ENCODE results near the gene FAM9B. TPM values are rescaled to one million over a fixed set of nuclear protein-coding genes. Genes with fewer than 3 reads are reported as not detected.
A peak's percentile ranks its signal among the peaks of the same experiment; 100 is the strongest.

FAM9B gene
- total and polyA plus RNA-seq, 4 donors: not detected

- no peaks in the 10 kb centered on the region for H3K4me1 ChIP-seq (ENCODE audit: control insufficient read depth in 5 of 5, insufficient read depth in 5 of 5, low read length in 5 of 5)
- H3K27ac ChIP-seq (ENCODE audit: low read depth in 1 of 2, low read length in 1 of 2): no peak overlapping the region
- H3K36me3 ChIP-seq (ENCODE audit: control insufficient read depth in 4 of 4, insufficient read depth in 4 of 4, low read length in 4 of 4): no peaks in the 10 kb centered on the region
- no peak for TF ChIP-seq CTCF (IDR thresholded peaks at IDR 0.05; ENCODE audit: control extremely low read depth, extremely low read depth)
- peaks cover 0 to 2% (median 0%) of the 10 kb centered on the region in 4 donors for H3K9me3 ChIP-seq (ENCODE audit: control insufficient read depth in 4 of 4, insufficient read depth in 3 of 4, low read length in 3 of 4)
- no peak overlapping the region for H3K9ac ChIP-seq (ENCODE audit: insufficient read depth in 1 of 2, low read length in 2 of 2)
- H3K27me3 ChIP-seq (ENCODE audit: control insufficient read depth in 3 of 3, insufficient read depth in 3 of 3, low read length in 2 of 3): peaks cover 0 to 11% (median 11%) of the 10 kb centered on the region in 3 donors
- DNase-seq (peak; percentile 37 to 55 (median 41)), ATAC-seq (ENCODE audit: insufficient read depth, low FRiP score) (no peak)
- WGBS, 2 donors: 61 to 65% methylated on average over 4 of the region's 4 CpGs
- H3K4me3 ChIP-seq: no peak overlapping the region
Measured at GRCh38 chrX:8988446-8988845, 45.5 kb downstream of the FAM9B start.

- Histone ChIP-seq H3K9ac (ENCODE audit: insufficient read depth in 1 of 2, low read length in 2 of 2) (no peak overlapping the region), H3K27ac (ENCODE audit: low read depth in 1 of 2, low read length in 1 of 2) (no peak overlapping the region), H3K36me3 (ENCODE audit: control insufficient read depth in 4 of 4, insufficient read depth in 4 of 4, low read length in 4 of 4) (no peaks in the 10 kb centered on the region), H3K9me3 (ENCODE audit: control insufficient read depth in 4 of 4, insufficient read depth in 3 of 4, low read length in 3 of 4) (peaks cover 0 to 2% (median 0%) of the 10 kb centered on the region in 4 donors), H3K4me3 (no peak overlapping the region), H3K27me3 (ENCODE audit: control insufficient read depth in 3 of 3, insufficient read depth in 3 of 3, low read length in 2 of 3) (peaks cover 0 to 11% (median 11%) of the 10 kb centered on the region in 3 donors), H3K4me1 (ENCODE audit: control insufficient read depth in 5 of 5, insufficient read depth in 5 of 5, low read length in 5 of 5) (no peaks in the 10 kb centered on the region)
- no peak for ATAC-seq (ENCODE audit: insufficient read depth, low FRiP score)
- TF ChIP-seq CTCF (IDR thresholded peaks at IDR 0.05; ENCODE audit: control extremely low read depth, extremely low read depth): no peak
- no peak for DNase-seq
- WGBS, 2 donors: 81 to 86% methylated on average over 6 of the region's 6 CpGs
Measured at GRCh38 chrX:8987672-8988250, 46.2 kb downstream of the FAM9B start.

GRCh38 chrX:8984231-8984630, 49.7 kb downstream of the FAM9B start:
- ATAC-seq (ENCODE audit: insufficient read depth, low FRiP score) (no peak), DNase-seq (no peak)
- TF ChIP-seq CTCF (IDR thresholded peaks at IDR 0.05; ENCODE audit: control extremely low read depth, extremely low read depth): no peak
- 59 to 75% methylated on average over 2 of the region's 2 CpGs for whole genome bisulfite sequencing, 2 donors
- Histone ChIP-seq H3K4me1 (ENCODE audit: control insufficient read depth in 5 of 5, insufficient read depth in 5 of 5, low read length in 5 of 5) (no peaks in the 10 kb centered on the region), H3K27ac (ENCODE audit: low read depth in 1 of 2, low read length in 1 of 2) (no peak overlapping the region), H3K9ac (ENCODE audit: insufficient read depth in 1 of 2, low read length in 2 of 2) (no peak overlapping the region), H3K4me3 (no peak overlapping the region), H3K36me3 (ENCODE audit: control insufficient read depth in 4 of 4, insufficient read depth in 4 of 4, low read length in 4 of 4) (no peaks in the 10 kb centered on the region), H3K9me3 (ENCODE audit: control insufficient read depth in 4 of 4, insufficient read depth in 3 of 4, low read length in 3 of 4) (peaks cover 0 to 2% (median 0%) of the 10 kb centered on the region in 4 donors), H3K27me3 (ENCODE audit: control insufficient read depth in 3 of 3, insufficient read depth in 3 of 3, low read length in 2 of 3) (peaks cover 0 to 25% (median 17%) of the 10 kb centered on the region in 3 donors)

GRCh38 chrX:8981723-8982122, 52.2 kb downstream of the FAM9B start:
- H3K4me3 ChIP-seq: no peak overlapping the region
- 53 to 91% methylated on average over 2 of the region's 2 CpGs for WGBS, 2 donors
- ATAC-seq (ENCODE audit: insufficient read depth, low FRiP score) (no peak), DNase-seq (no peak)
- H3K27me3 ChIP-seq (ENCODE audit: control insufficient read depth in 3 of 3, insufficient read depth in 3 of 3, low read length in 2 of 3): peaks cover 0 to 21% (median 13%) of the 10 kb centered on the region in 3 donors
- no peaks in the 10 kb centered on the region for H3K4me1 ChIP-seq (ENCODE audit: control insufficient read depth in 5 of 5, insufficient read depth in 5 of 5, low read length in 5 of 5)
- TF ChIP-seq CTCF (IDR thresholded peaks at IDR 0.05; ENCODE audit: control extremely low read depth, extremely low read depth): no peak
- H3K36me3 ChIP-seq (ENCODE audit: control insufficient read depth in 4 of 4, insufficient read depth in 4 of 4, low read length in 4 of 4): no peaks in the 10 kb centered on the region
- no peak overlapping the region for H3K9ac ChIP-seq (ENCODE audit: insufficient read depth in 1 of 2, low read length in 2 of 2)
- H3K9me3 ChIP-seq (ENCODE audit: control insufficient read depth in 4 of 4, insufficient read depth in 3 of 4, low read length in 3 of 4): no peaks in the 10 kb centered on the region
- no peak overlapping the region for H3K27ac ChIP-seq (ENCODE audit: low read depth in 1 of 2, low read length in 1 of 2)
